Measurements from ENCODE around the gene NUP214.

- no peak for TF ChIP-seq POLR2A (IDR thresholded peaks at IDR 0.05; ENCODE audit: control extremely low read depth in 1 of 2, low read depth in 2 of 2, low read length in 2 of 2)
- no peak for TF ChIP-seq BRCA1 (IDR thresholded peaks at IDR 0.05; ENCODE audit: low read depth, low read length)
- no peak for TF ChIP-seq BCL11A (IDR thresholded peaks at IDR 0.05; ENCODE audit: low read depth in 2 of 2, low read length in 2 of 2)
- TF ChIP-seq SIN3A (conservative IDR thresholded peaks at IDR 0.05 in 1 of 2, IDR thresholded peaks at IDR 0.05 in 1 of 2; ENCODE audit: low read depth in 1 of 2, low read length in 2 of 2), result no peak
- TF ChIP-seq MAX (IDR thresholded peaks at IDR 0.05), result no peak
- TF ChIP-seq NRF1 (IDR thresholded peaks at IDR 0.05; ENCODE audit: low read depth, low read length), result no peak
- TF ChIP-seq CTCF (IDR thresholded peaks at IDR 0.05; ENCODE audit: control extremely low read depth in 1 of 3, insufficient read depth in 1 of 3, low read depth in 1 of 3, low read length in 3 of 3), result no peak
- TF ChIP-seq KDM1A (IDR thresholded peaks at IDR 0.05; ENCODE audit: borderline replicate concordance, low read length), result no peak
- TF ChIP-seq RAD21 (IDR thresholded peaks at IDR 0.05 in 1 of 2, conservative IDR thresholded peaks at IDR 0.05 in 1 of 2; ENCODE audit: low read depth in 2 of 2, low read length in 2 of 2), result no peak
- TF ChIP-seq POLR2AphosphoS5 (IDR thresholded peaks at IDR 0.05; ENCODE audit: low read depth, low read length), result no peak
- TF ChIP-seq ASH2L (IDR thresholded peaks at IDR 0.05; ENCODE audit: low read length), result no peak
These were observed 42.4 kb upstream of the NUP214 start for GRCh38 chr9:131082774-131083512.

Measured in H1 (cell line).